C4-2B (cell line): ENCODE data around the gene EPHB6.
A peak's percentile ranks its signal among the peaks of the same experiment; 100 is the strongest.

Source experiments
- H3K27ac ChIP-seq: fragments of 450-650 bp; 2 replicates; pipeline ENCODE4 v1.5.1; 2017
- ZFX ChIP-seq: fragments of 450-650 bp; IDR thresholded peaks from 2 replicates; pipeline ENCODE4 v1.6.1; 2017
- TF ChIP-seq, protein P1 (sequence below): fragments of 450-650 bp; conservative IDR thresholded peaks from 2 replicates; pipeline ENCODE4 v1.5.1; 2017; ENCODE audit warnings: mild to moderate bottlenecking

EPHB6 gene

DNA sequence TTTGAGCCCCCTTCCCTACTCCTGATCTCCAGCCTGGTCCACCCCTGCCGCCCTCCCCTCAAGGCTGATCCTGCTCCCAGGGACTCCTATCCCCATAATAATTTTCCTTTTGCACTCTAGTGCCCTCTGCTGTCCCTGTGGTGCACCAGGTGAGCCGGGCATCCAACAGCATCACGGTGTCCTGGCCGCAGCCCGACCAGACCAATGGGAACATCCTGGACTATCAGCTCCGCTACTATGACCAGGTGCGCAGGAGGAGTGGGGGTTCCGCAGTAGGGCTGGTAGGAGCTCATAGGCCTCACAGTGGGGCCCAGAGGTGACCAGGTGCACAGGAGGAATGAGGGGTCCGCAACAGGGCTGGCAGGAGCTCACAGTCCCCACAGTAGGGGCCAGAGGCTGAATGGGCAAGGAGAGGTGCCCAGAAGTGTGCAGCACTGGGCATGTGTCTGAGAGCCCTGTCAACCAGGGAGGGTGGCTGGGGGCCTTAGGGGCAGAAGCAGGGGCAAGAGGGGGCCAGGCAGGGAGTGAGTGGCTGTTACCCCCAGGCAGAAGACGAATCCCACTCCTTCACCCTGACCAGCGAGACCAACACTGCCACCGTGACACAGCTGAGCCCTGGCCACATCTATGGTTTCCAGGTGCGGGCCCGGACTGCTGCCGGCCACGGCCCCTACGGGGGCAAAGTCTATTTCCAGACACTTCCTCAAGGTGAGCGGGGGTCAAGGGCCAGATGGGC is 11.7 kb downstream of the EPHB6 start:
- TF ChIP-seq ZFX: no peak
- TF ChIP-seq, protein P1, sequence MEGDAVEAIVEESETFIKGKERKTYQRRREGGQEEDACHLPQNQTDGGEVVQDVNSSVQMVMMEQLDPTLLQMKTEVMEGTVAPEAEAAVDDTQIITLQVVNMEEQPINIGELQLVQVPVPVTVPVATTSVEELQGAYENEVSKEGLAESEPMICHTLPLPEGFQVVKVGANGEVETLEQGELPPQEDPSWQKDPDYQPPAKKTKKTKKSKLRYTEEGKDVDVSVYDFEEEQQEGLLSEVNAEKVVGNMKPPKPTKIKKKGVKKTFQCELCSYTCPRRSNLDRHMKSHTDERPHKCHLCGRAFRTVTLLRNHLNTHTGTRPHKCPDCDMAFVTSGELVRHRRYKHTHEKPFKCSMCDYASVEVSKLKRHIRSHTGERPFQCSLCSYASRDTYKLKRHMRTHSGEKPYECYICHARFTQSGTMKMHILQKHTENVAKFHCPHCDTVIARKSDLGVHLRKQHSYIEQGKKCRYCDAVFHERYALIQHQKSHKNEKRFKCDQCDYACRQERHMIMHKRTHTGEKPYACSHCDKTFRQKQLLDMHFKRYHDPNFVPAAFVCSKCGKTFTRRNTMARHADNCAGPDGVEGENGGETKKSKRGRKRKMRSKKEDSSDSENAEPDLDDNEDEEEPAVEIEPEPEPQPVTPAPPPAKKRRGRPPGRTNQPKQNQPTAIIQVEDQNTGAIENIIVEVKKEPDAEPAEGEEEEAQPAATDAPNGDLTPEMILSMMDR: peak; percentile 96
- no peak overlapping the region for H3K27ac ChIP-seq

DNA sequence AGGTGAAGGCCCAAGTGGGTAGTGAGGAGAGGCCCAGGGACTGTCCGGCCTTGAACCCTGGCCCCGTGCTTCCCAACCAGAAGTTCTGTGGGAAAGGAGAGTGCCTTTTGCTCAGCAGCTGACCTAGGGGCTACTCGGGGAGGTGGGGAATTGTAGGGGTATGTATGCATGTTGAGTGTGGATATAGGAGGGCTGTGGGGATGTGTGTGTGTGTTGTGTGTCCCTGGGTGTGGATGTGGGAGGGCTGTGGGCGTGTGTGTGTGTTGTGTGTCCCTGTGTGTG is 12.2 kb downstream of the EPHB6 start:
- no peak overlapping the region for H3K27ac ChIP-seq
- no peak for TF ChIP-seq ZFX
- TF ChIP-seq, protein P1: no peak

DNA sequence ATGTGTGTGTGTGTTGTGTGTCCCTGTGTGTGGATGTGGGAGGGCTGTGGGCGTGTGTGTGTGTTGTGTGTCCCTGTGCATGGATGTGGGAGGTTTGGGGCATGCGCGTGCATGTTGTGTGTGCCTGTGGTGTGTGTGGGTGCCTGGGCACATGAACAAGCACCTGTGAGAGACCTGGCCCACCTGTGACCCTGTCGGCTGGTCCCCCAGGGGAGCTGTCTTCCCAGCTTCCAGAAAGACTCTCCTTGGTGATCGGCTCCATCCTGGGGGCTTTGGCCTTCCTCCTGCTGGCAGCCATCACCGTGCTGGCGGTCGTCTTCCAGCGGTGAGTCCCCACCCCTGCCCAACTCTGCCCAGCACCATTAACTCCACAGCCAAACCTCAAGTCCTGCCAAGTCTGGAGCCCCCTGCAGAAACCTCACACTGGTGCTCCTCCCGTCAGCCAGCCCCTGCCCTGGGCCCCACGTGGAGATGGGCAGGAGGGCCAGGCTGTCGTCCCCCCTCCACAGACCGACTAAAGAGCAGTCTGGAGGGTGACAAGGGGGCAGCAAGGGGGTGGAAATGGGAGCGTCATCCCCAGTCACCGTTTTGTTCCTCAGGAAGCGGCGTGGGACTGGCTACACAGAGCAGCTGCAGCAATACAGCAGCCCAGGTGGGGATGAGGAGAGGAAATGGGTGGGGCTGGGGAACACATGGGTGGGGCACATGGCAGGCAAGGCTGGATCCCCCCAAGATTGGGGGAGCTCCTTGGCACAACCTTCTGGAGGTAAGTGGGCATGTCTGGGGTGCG is 12.7 kb downstream of the EPHB6 start:
- peak overlapping the region; percentile 48 for H3K27ac ChIP-seq

DNA sequence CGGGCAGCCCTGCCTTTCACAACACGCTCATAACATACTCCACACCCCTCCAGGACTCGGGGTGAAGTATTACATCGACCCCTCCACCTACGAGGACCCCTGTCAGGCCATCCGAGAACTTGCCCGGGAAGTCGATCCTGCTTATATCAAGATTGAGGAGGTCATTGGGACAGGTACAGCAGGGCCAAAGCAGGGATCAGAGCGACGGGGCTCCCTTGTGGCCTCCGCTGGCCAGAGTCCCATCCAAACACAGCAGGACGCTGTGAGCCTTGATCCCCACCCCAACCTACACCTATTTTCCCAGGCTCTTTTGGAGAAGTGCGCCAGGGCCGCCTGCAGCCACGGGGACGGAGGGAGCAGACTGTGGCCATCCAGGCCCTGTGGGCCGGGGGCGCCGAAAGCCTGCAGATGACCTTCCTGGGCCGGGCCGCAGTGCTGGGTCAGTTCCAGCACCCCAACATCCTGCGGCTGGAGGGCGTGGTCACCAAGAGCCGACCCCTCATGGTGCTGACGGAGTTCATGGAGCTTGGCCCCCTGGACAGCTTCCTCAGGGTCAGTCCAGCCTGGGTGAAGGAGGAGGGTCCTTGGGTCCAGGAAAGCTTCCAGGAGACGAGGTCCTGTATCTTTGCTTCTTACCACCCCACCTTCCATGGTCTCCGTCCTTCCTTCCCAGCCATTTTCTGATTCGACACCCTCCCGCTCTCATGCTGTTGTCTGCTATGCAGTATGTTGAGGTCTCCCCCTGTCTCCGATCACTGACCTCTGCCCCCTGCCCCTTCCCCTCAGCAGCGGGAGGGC is 13.5 kb downstream of the EPHB6 start:
- H3K27ac ChIP-seq: peak overlapping the region; percentile 48
- TF ChIP-seq, protein P1: no peak
- TF ChIP-seq ZFX: no peak

More for the DNA sequence above, 12.7 kb downstream of the EPHB6 start:
- TF ChIP-seq, protein P1: no peak
- no peak for TF ChIP-seq ZFX

DNA sequence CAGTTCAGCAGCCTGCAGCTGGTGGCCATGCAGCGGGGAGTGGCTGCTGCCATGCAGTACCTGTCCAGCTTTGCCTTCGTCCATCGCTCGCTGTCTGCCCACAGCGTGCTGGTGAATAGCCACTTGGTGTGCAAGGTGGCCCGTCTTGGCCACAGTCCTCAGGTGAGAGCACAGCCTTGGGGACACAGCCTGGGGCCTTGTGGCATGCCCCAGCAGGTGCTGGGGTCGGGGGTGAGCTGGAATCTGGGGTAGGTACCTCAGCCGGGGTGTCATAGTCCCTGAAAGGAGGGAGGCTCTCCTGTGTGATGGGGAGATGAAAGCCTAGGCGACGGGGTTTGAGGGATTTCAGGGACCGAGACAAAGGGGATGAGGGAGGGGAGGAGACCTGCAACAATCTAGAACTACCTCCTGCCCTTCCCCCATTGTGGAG is 14.1 kb downstream of the EPHB6 start:
- TF ChIP-seq, protein P1: no peak
- no peak for TF ChIP-seq ZFX
- peak overlapping the region; percentile 48 for H3K27ac ChIP-seq

DNA sequence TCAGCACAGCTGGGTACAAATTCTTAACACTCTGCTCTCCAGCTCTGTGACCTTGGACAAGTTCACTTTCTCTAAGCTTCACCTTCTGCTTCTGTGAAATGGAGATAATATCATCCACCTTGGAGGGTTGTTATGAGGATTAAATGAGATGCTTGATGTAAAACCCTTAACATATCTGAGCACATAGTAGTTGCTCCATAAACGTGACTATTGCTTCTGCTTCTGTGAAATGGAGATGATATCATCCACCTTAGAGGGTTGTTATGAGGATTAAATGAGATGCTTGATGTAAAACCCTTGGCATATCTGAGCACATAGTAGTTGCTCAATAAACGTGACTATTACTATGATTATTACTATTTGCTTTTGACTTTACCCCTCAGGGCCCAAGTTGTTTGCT is 14.6 kb downstream of the EPHB6 start:
- H3K27ac ChIP-seq: no peak overlapping the region

More for the DNA sequence above, 14.6 kb downstream of the EPHB6 start:
- no peak for TF ChIP-seq ZFX
- TF ChIP-seq, protein P1: no peak
